Mucosa of descending colon (tissue), 3 donors: ENCODE data around the gene RASGRP3. TPM values are rescaled to one million over a fixed set of nuclear protein-coding genes. Genes with fewer than 3 reads are reported as not detected.

Experiments
- ATAC-seq: fragments of 200-7000 bp; cut with Tn5 transposase; one replicate; pipeline ENCODE4 v1.9.1; 2020; ENCODE audit warnings: mild to moderate bottlenecking, moderate library complexity
- DNase-seq, 3 donors: peaks; one replicate each; pipeline ENCODE4 v3.0.0-alpha.2; 2020
- H3K36me3 ChIP-seq: fragments of 200-600 bp; one replicate; pipeline ENCODE4 v1.8.0; 2021; ENCODE audit warnings: low read depth, mild to moderate bottlenecking
- H3K4me1 ChIP-seq: fragments of 200-600 bp; one replicate; pipeline ENCODE4 v1.8.0; 2021; ENCODE audit warnings: low read depth, mild to moderate bottlenecking
- H3K4me3 ChIP-seq: fragments of 200-600 bp; one replicate; pipeline ENCODE4 v1.8.0; 2021; ENCODE audit warnings: mild to moderate bottlenecking
- H3K9me3 ChIP-seq: fragments of 200-600 bp; one replicate; pipeline ENCODE4 v1.8.0; 2021; ENCODE audit warnings: mild to moderate bottlenecking
- CTCF ChIP-seq: fragments of 200-600 bp; IDR thresholded peaks from one replicate; pipeline ENCODE4 v1.8.0; 2022; ENCODE audit warnings: antibody characterized with exemption, mild to moderate bottlenecking
- intact Hi-C, 2 donors: fragments of 100-400 bp; cut with DNase I in 1 of 2; cut with micrococcal nuclease in 1 of 2; formaldehyde crosslinking; loops; one replicate each; pipeline versions ENCODE4 v1.11.0 to v1.11.1; 2022; cut with DNase I, micrococcal nuclease
- total RNA-seq, 3 donors: library from RNA; stranded (reverse); fragmentation: NEBNext Ultra II Directional in 2 of 3; extraction: Animal tissue kit (Norgen Biotek cat#: 25700) in 2 of 3; gene quantifications; one replicate each; pipeline versions ENCODE4 v1.2.1 to v1.2.4, GENCODE V29; 2021 to 2023
- donor health status: DM: no; HTN: no; CAD: no; lungs with moderate emphysema.
- donor health status: DM: no; HTN: no; CAD: no.
- donor health status: DM: no; HTN: yes; CAD: no.

Gene RASGRP3
- total RNA-seq, 3 donors from 2014 or later, result 3.8 to 6.1 (median 5.4) TPM

- ATAC-seq, result no peak
- Histone ChIP-seq H3K9me3 (no peaks in the 10 kb centered on the region), H3K4me1 (no peaks in the 10 kb centered on the region), H3K36me3 (no peaks in the 10 kb centered on the region), H3K4me3 (no peak overlapping the region)
- intact Hi-C loops, result no loop called here
- no peak for TF ChIP-seq CTCF
- no peak for DNase-seq
Observed at GRCh38 chr2:33433279-33434235, 42.9 kb upstream of the RASGRP3 start.

DNA sequence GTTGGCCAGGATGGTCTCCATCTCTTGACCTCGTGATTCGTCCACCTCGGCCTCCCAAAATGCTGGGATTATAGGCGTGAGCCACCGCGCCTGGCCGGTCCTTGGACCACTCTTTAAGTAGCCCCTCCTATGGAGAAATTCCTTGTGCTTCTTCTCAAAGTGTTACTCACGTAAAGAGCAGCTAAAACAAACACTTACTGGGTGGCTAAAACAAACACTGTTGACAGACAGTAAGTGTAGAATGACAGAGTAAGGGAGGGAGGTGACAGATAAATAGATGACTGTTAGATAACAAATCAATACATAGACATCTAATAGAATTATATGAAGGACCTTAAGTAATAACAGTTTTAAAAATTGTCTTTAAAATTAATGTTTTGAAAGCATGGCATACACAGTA is 40.9 kb upstream of the RASGRP3 start:
- Histone ChIP-seq H3K36me3 (no peaks in the 10 kb centered on the region), H3K9me3 (no peaks in the 10 kb centered on the region), H3K4me1 (no peaks in the 10 kb centered on the region), H3K4me3 (no peak overlapping the region)
- ATAC-seq (no peak), DNase-seq (no peak)
- intact Hi-C loops, result no loop called here
- no peak for TF ChIP-seq CTCF

DNA sequence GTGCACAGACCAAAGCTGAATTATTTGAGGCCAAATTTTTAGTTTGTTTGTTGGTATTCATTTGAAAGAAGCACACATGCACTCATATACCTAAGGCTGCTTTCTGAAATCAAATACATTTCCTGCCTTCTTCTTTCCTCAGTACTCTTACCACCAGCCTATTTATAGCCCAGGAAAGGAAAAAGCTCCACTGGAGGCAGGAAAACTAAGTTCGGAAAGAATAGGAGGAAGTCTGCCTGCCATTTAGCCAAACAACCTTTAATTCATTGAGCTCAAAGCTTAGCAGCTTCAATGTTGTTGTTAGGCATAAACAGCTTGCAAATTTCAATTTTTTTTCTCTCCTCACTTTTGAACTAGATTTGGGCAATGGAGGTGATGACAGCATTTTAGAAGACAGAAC is 40.4 kb upstream of the RASGRP3 start:
- no peaks in the 10 kb centered on the region for H3K4me1 ChIP-seq
- TF ChIP-seq CTCF, result no peak
- no peaks in the 10 kb centered on the region for H3K9me3 ChIP-seq
- H3K4me3 ChIP-seq, result no peak overlapping the region
- ATAC-seq (no peak), DNase-seq (no peak)
- no peaks in the 10 kb centered on the region for H3K36me3 ChIP-seq
- intact Hi-C loops, result no loop called here

DNA sequence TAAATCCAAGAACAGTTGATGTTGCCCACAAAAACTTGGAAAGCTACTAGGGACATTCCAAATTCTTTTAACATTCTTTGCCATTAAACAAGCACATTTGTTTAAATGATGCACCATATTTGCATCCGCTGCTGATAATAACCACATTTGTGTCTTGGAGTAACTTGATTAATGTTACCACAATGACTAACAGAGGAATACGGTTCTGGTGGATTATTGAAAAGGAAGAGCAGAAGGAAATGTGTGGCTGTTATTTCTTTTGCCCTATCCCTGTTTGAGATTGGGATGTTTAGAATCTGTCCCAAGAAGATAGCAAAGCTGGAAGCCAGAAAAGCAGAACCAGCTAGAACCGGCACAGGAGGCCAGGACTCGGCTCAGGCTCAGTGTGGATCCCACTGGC is 39.2 kb upstream of the RASGRP3 start:
- DNase-seq (no peak), ATAC-seq (no peak)
- Histone ChIP-seq H3K36me3 (no peaks in the 10 kb centered on the region), H3K9me3 (no peaks in the 10 kb centered on the region), H3K4me3 (no peak overlapping the region), H3K4me1 (no peaks in the 10 kb centered on the region)
- intact Hi-C loops, result no loop called here
- no peak for TF ChIP-seq CTCF

- no peak overlapping the region for H3K4me3 ChIP-seq
- no peaks in the 10 kb centered on the region for H3K36me3 ChIP-seq
- intact Hi-C loops, result no loop called here
- ATAC-seq (no peak), DNase-seq (no peak)
- no peak for TF ChIP-seq CTCF
- H3K4me1 ChIP-seq, result no peaks in the 10 kb centered on the region
- no peaks in the 10 kb centered on the region for H3K9me3 ChIP-seq
Observed at GRCh38 chr2:33437815-33438214, 38.6 kb upstream of the RASGRP3 start.
